ENCODE data around the gene WDR26.
"Not testable (repeated sequence)": the region's sequence is repeated elsewhere in the genome, so short reads cannot be mapped to it uniquely, and the experiment has no call there.

WDR26 gene

GRCh38 chr1:224434691-224435317 lies at the start of gene WDR26:
Gene WDR26 (minus strand): TSS chr1:224434797.
- H3K4me3 ChIP-seq (ENCODE audit: low read depth in 1 of 2, low read length in 2 of 2), result peak within 1 kb of the TSS; percentile 77 to 99
- H3K36me3 ChIP-seq (ENCODE audit: control insufficient read depth in 1 of 2, insufficient read depth in 2 of 2, low read length in 2 of 2), result no peaks in the 10 kb centered on the region
- peak within 1 kb of the TSS; percentile 93 for H3K27ac ChIP-seq (ENCODE audit: low read depth, low read length)
- peaks cover 36 to 43% of the 10 kb centered on the region in 2 donors for H3K4me1 ChIP-seq (ENCODE audit: control insufficient read depth in 1 of 2, insufficient read depth in 2 of 2, low read length in 2 of 2)
- no peaks in the 10 kb centered on the region for H3K27me3 ChIP-seq (ENCODE audit: control insufficient read depth in 1 of 2, insufficient read depth in 2 of 2, low read length in 2 of 2)
- H3K9me3 ChIP-seq (ENCODE audit: control insufficient read depth in 1 of 2, low read length in 2 of 2), result no peaks in the 10 kb centered on the region
- H3K9ac ChIP-seq (ENCODE audit: low read depth in 1 of 2, low read length in 2 of 2), result peak within 1 kb of the TSS; percentile 74 to 88

GRCh38 chr1:224483206-224483605 lies 48.6 kb upstream of the WDR26 start:
- H3K36me3 ChIP-seq (ENCODE audit: control insufficient read depth in 1 of 2, insufficient read depth in 2 of 2, low read length in 2 of 2); H3K9me3 ChIP-seq (ENCODE audit: control insufficient read depth in 1 of 2, low read length in 2 of 2); H3K4me1 ChIP-seq (ENCODE audit: control insufficient read depth in 1 of 2, insufficient read depth in 2 of 2, low read length in 2 of 2); H3K4me3 ChIP-seq (ENCODE audit: low read depth in 1 of 2, low read length in 2 of 2); H3K9ac ChIP-seq (ENCODE audit: low read depth in 1 of 2, low read length in 2 of 2); H3K27ac ChIP-seq (ENCODE audit: low read depth, low read length); H3K27me3 ChIP-seq (ENCODE audit: control insufficient read depth in 1 of 2, insufficient read depth in 2 of 2, low read length in 2 of 2): not testable (repeated sequence)

GRCh38 chr1:224482619-224483018 lies 48.0 kb upstream of the WDR26 start:
- Histone ChIP-seq H3K36me3 (ENCODE audit: control insufficient read depth in 1 of 2, insufficient read depth in 2 of 2, low read length in 2 of 2) (no peaks in the 10 kb centered on the region), H3K9me3 (ENCODE audit: control insufficient read depth in 1 of 2, low read length in 2 of 2) (no peaks in the 10 kb centered on the region), H3K4me3 (ENCODE audit: low read depth in 1 of 2, low read length in 2 of 2) (no peak overlapping the region), H3K27me3 (ENCODE audit: control insufficient read depth in 1 of 2, insufficient read depth in 2 of 2, low read length in 2 of 2) (no peaks in the 10 kb centered on the region), H3K27ac (ENCODE audit: low read depth, low read length) (no peak overlapping the region), H3K4me1 (ENCODE audit: control insufficient read depth in 1 of 2, insufficient read depth in 2 of 2, low read length in 2 of 2) (no peaks in the 10 kb centered on the region), H3K9ac (ENCODE audit: low read depth in 1 of 2, low read length in 2 of 2) (no peak overlapping the region)

GRCh38 chr1:224481601-224482000 lies 47.0 kb upstream of the WDR26 start:
- no peaks in the 10 kb centered on the region for H3K9me3 ChIP-seq (ENCODE audit: control insufficient read depth in 1 of 2, low read length in 2 of 2)
- H3K27me3 ChIP-seq (ENCODE audit: control insufficient read depth in 1 of 2, insufficient read depth in 2 of 2, low read length in 2 of 2), result no peaks in the 10 kb centered on the region
- H3K36me3 ChIP-seq (ENCODE audit: control insufficient read depth in 1 of 2, insufficient read depth in 2 of 2, low read length in 2 of 2), result no peaks in the 10 kb centered on the region
- H3K4me3 ChIP-seq (ENCODE audit: low read depth in 1 of 2, low read length in 2 of 2), result no peak overlapping the region
- H3K9ac ChIP-seq (ENCODE audit: low read depth in 1 of 2, low read length in 2 of 2), result no peak overlapping the region
- no peak overlapping the region for H3K27ac ChIP-seq (ENCODE audit: low read depth, low read length)
- H3K4me1 ChIP-seq (ENCODE audit: control insufficient read depth in 1 of 2, insufficient read depth in 2 of 2, low read length in 2 of 2), result no peaks in the 10 kb centered on the region

- H3K36me3 ChIP-seq (ENCODE audit: control insufficient read depth in 1 of 2, insufficient read depth in 2 of 2, low read length in 2 of 2); H3K27me3 ChIP-seq (ENCODE audit: control insufficient read depth in 1 of 2, insufficient read depth in 2 of 2, low read length in 2 of 2); H3K9me3 ChIP-seq (ENCODE audit: control insufficient read depth in 1 of 2, low read length in 2 of 2); H3K9ac ChIP-seq (ENCODE audit: low read depth in 1 of 2, low read length in 2 of 2); H3K4me1 ChIP-seq (ENCODE audit: control insufficient read depth in 1 of 2, insufficient read depth in 2 of 2, low read length in 2 of 2); H3K27ac ChIP-seq (ENCODE audit: low read depth, low read length); H3K4me3 ChIP-seq (ENCODE audit: low read depth in 1 of 2, low read length in 2 of 2): not testable (repeated sequence)
These were observed 46.4 kb upstream of the WDR26 start for GRCh38 chr1:224480888-224481459.

GRCh38 chr1:224480200-224480599 lies 45.6 kb upstream of the WDR26 start:
- H3K36me3 ChIP-seq (ENCODE audit: control insufficient read depth in 1 of 2, insufficient read depth in 2 of 2, low read length in 2 of 2); H3K4me3 ChIP-seq (ENCODE audit: low read depth in 1 of 2, low read length in 2 of 2); H3K9ac ChIP-seq (ENCODE audit: low read depth in 1 of 2, low read length in 2 of 2); H3K27ac ChIP-seq (ENCODE audit: low read depth, low read length); H3K27me3 ChIP-seq (ENCODE audit: control insufficient read depth in 1 of 2, insufficient read depth in 2 of 2, low read length in 2 of 2); H3K9me3 ChIP-seq (ENCODE audit: control insufficient read depth in 1 of 2, low read length in 2 of 2); H3K4me1 ChIP-seq (ENCODE audit: control insufficient read depth in 1 of 2, insufficient read depth in 2 of 2, low read length in 2 of 2): not testable (repeated sequence)

- no peak overlapping the region for H3K4me3 ChIP-seq (ENCODE audit: low read depth in 1 of 2, low read length in 2 of 2)
These were observed 38.2 kb upstream of the WDR26 start for GRCh38 chr1:224472806-224473205.

GRCh38 chr1:224466154-224466553 lies 31.6 kb upstream of the WDR26 start:
- H3K4me1 ChIP-seq (ENCODE audit: control insufficient read depth in 1 of 2, insufficient read depth in 2 of 2, low read length in 2 of 2), result no peaks in the 10 kb centered on the region
- H3K4me3 ChIP-seq (ENCODE audit: low read depth in 1 of 2, low read length in 2 of 2), result no peak overlapping the region
- no peaks in the 10 kb centered on the region for H3K27me3 ChIP-seq (ENCODE audit: control insufficient read depth in 1 of 2, insufficient read depth in 2 of 2, low read length in 2 of 2)
- H3K9me3 ChIP-seq (ENCODE audit: control insufficient read depth in 1 of 2, low read length in 2 of 2), result peaks cover 0 to 6% of the 10 kb centered on the region in 2 donors
- H3K27ac ChIP-seq (ENCODE audit: low read depth, low read length), result no peak overlapping the region
- H3K9ac ChIP-seq (ENCODE audit: low read depth in 1 of 2, low read length in 2 of 2), result no peak overlapping the region
- no peaks in the 10 kb centered on the region for H3K36me3 ChIP-seq (ENCODE audit: control insufficient read depth in 1 of 2, insufficient read depth in 2 of 2, low read length in 2 of 2)

More at GRCh38 chr1:224472806-224473205, 38.2 kb upstream of the WDR26 start:
- Histone ChIP-seq H3K36me3 (ENCODE audit: control insufficient read depth in 1 of 2, insufficient read depth in 2 of 2, low read length in 2 of 2) (no peaks in the 10 kb centered on the region), H3K27me3 (ENCODE audit: control insufficient read depth in 1 of 2, insufficient read depth in 2 of 2, low read length in 2 of 2) (no peaks in the 10 kb centered on the region), H3K27ac (ENCODE audit: low read depth, low read length) (no peak overlapping the region), H3K9me3 (ENCODE audit: control insufficient read depth in 1 of 2, low read length in 2 of 2) (peaks cover 0 to 6% of the 10 kb centered on the region in 2 donors), H3K4me1 (ENCODE audit: control insufficient read depth in 1 of 2, insufficient read depth in 2 of 2, low read length in 2 of 2) (no peaks in the 10 kb centered on the region), H3K9ac (ENCODE audit: low read depth in 1 of 2, low read length in 2 of 2) (no peak overlapping the region)

GRCh38 chr1:224459966-224460365 lies 25.4 kb upstream of the WDR26 start:
- Histone ChIP-seq H3K27me3 (ENCODE audit: control insufficient read depth in 1 of 2, insufficient read depth in 2 of 2, low read length in 2 of 2) (no peaks in the 10 kb centered on the region), H3K4me3 (ENCODE audit: low read depth in 1 of 2, low read length in 2 of 2) (no peak overlapping the region), H3K9me3 (ENCODE audit: control insufficient read depth in 1 of 2, low read length in 2 of 2) (no peaks in the 10 kb centered on the region), H3K9ac (ENCODE audit: low read depth in 1 of 2, low read length in 2 of 2) (no peak overlapping the region), H3K27ac (ENCODE audit: low read depth, low read length) (no peak overlapping the region), H3K4me1 (ENCODE audit: control insufficient read depth in 1 of 2, insufficient read depth in 2 of 2, low read length in 2 of 2) (peaks cover 14 to 20% of the 10 kb centered on the region in 2 donors), H3K36me3 (ENCODE audit: control insufficient read depth in 1 of 2, insufficient read depth in 2 of 2, low read length in 2 of 2) (no peaks in the 10 kb centered on the region)

GRCh38 chr1:224458996-224459395 lies 24.4 kb upstream of the WDR26 start:
- Histone ChIP-seq H3K27me3 (ENCODE audit: control insufficient read depth in 1 of 2, insufficient read depth in 2 of 2, low read length in 2 of 2) (no peaks in the 10 kb centered on the region), H3K4me1 (ENCODE audit: control insufficient read depth in 1 of 2, insufficient read depth in 2 of 2, low read length in 2 of 2) (peaks cover 16 to 30% of the 10 kb centered on the region in 2 donors), H3K9me3 (ENCODE audit: control insufficient read depth in 1 of 2, low read length in 2 of 2) (no peaks in the 10 kb centered on the region), H3K9ac (ENCODE audit: low read depth in 1 of 2, low read length in 2 of 2) (no peak overlapping the region), H3K36me3 (ENCODE audit: control insufficient read depth in 1 of 2, insufficient read depth in 2 of 2, low read length in 2 of 2) (no peaks in the 10 kb centered on the region), H3K27ac (ENCODE audit: low read depth, low read length) (no peak overlapping the region), H3K4me3 (ENCODE audit: low read depth in 1 of 2, low read length in 2 of 2) (no peak overlapping the region)
